ENCODE measurements around the gene RPL39.
"Not testable (repeated sequence)": the region's sequence is repeated elsewhere in the genome, so short reads cannot be mapped to it uniquely, and the experiment has no call there.

DNA sequence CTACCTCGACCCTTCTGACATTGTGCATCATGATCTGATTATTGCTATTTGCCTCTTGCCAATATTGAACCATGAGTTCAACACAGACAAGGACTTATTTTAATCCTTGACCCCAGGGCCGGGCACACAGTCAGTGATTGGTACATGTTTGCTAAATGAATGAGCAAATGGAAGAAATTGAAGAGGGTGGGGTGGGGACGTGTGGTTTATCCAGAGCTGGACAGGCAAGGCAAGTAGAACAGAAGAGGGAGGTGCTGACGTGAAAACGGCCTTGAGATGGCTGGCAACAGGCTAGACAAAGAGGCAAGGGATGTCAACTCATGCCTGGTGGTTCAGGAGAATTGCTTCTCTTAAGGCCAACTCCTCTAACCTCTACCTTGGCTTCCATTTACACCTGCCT, 32.8 kb upstream of the RPL39 start:
- TF ChIP-seq, protein P1, sequence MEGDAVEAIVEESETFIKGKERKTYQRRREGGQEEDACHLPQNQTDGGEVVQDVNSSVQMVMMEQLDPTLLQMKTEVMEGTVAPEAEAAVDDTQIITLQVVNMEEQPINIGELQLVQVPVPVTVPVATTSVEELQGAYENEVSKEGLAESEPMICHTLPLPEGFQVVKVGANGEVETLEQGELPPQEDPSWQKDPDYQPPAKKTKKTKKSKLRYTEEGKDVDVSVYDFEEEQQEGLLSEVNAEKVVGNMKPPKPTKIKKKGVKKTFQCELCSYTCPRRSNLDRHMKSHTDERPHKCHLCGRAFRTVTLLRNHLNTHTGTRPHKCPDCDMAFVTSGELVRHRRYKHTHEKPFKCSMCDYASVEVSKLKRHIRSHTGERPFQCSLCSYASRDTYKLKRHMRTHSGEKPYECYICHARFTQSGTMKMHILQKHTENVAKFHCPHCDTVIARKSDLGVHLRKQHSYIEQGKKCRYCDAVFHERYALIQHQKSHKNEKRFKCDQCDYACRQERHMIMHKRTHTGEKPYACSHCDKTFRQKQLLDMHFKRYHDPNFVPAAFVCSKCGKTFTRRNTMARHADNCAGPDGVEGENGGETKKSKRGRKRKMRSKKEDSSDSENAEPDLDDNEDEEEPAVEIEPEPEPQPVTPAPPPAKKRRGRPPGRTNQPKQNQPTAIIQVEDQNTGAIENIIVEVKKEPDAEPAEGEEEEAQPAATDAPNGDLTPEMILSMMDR (IDR thresholded peaks at IDR 0.05): not testable (repeated sequence)
- not testable (repeated sequence) for TF ChIP-seq POLR2A (IDR thresholded peaks at IDR 0.05)

All from thyroid gland (tissue), 4 donors.